GM13977 (cell line): ENCODE measurements around the gene FMNL2.

ENCODE experiments used
- DNase-seq: peaks from one replicate; pipeline ENCODE4 v3.0.0; 2012; ENCODE audit warnings: low spot score
- CTCF ChIP-seq: IDR thresholded peaks from 2 replicates; pipeline ENCODE4 v1.5.1; 2012; ENCODE audit warnings: mild to moderate bottlenecking, control low read depth; ENCODE audit not compliant: insufficient read depth; ENCODE audit errors: extremely low read depth, missing control alignments
- in situ Hi-C: fragments of 300-500 bp; cut with MboI; formaldehyde crosslinking; loops from one replicate; pipeline ENCODE4 v1.12.0; 2022; ENCODE audit warnings: low sequenced_read_pairs, low pct_unique_long_range_greater_than_20kb, mixed read lengths, inconsistent platforms; ENCODE audit not compliant: unreplicated experiment

Gene FMNL2

GRCh38 chr2:152609699-152610098, 274.7 kb downstream of the FMNL2 start:
- no peak for TF ChIP-seq CTCF
- in situ Hi-C loops = no loop called here
- DNase-seq = no peak

- peak; percentile 40 for DNase-seq
- in situ Hi-C loops = no loop called here
- no peak for TF ChIP-seq CTCF
Measured at GRCh38 chr2:152611458-152612231, 276.7 kb downstream of the FMNL2 start.

- in situ Hi-C loops = no loop called here
- DNase-seq = no peak
- TF ChIP-seq CTCF = no peak
Measured at GRCh38 chr2:152613235-152613634, 278.3 kb downstream of the FMNL2 start.

- TF ChIP-seq CTCF = no peak
- DNase-seq = no peak
- in situ Hi-C loops = no loop called here
Measured at GRCh38 chr2:152615177-152615576, 280.2 kb downstream of the FMNL2 start.

- in situ Hi-C loops = no loop called here
- TF ChIP-seq CTCF = no peak
- no peak for DNase-seq
Measured at GRCh38 chr2:152617456-152618192, 282.6 kb downstream of the FMNL2 start.

GRCh38 chr2:152618193-152618564, 283.2 kb downstream of the FMNL2 start:
- in situ Hi-C loops = no loop called here
- DNase-seq = no peak
- no peak for TF ChIP-seq CTCF
